H1 (cell line): Measurements from ENCODE around the gene PLEKHM1. TPM values are rescaled to one million over a fixed set of nuclear protein-coding genes. Genes with fewer than 3 reads are reported as not detected.

Experiments
- ATF2 ChIP-seq: IDR thresholded peaks from 2 replicates; pipeline ENCODE4 v1.6.1; 2012; ENCODE audit warnings: low read length, inconsistent platforms
- ATF3 ChIP-seq: IDR thresholded peaks from 2 replicates; pipeline ENCODE4 v1.6.1; 2011; ENCODE audit warnings: low read depth, mild to moderate bottlenecking, low read length; ENCODE audit not compliant: insufficient read depth
- BACH1 ChIP-seq: IDR thresholded peaks from 2 replicates; pipeline ENCODE4 v1.6.1; 2012; ENCODE audit warnings: low read length, improper control_type of control experiment
- CBX8 ChIP-seq: fragments of 300-800, 300-1000 bp; sonication (generic); IDR thresholded peaks from 2 replicates; pipeline ENCODE4 v1.7.1; 2016; ENCODE audit warnings: low read depth, low read length, borderline replicate concordance
- CEBPB ChIP-seq: IDR thresholded peaks from 2 replicates; pipeline ENCODE4 v1.6.1; 2012; ENCODE audit warnings: low read depth, low read length
- E2F6 ChIP-seq: IDR thresholded peaks from 2 replicates; pipeline ENCODE4 v1.6.1; 2012; ENCODE audit warnings: inconsistent platforms
- EP300 ChIP-seq, 2 experiments: IDR thresholded peaks; 1 replicate in 1 of 2; 2 replicates in 1 of 2; pipeline ENCODE4 v1.6.1; 2011 to 2012; ENCODE audit warnings: low read depth in 2 of 2, low read length in 2 of 2, mild to moderate bottlenecking in 2 of 2, borderline replicate concordance in 1 of 2, inconsistent platforms in 1 of 2, moderate library complexity in 1 of 2
- JUN ChIP-seq: IDR thresholded peaks from 2 replicates; pipeline ENCODE4 v1.6.1; 2011; ENCODE audit warnings: low read depth, mild to moderate bottlenecking, improper control_type of control experiment, low read length
- JUND ChIP-seq: IDR thresholded peaks from 2 replicates; pipeline ENCODE4 v1.6.1; 2011; ENCODE audit warnings: mild to moderate bottlenecking, improper control_type of control experiment, low read length
- NANOG ChIP-seq: IDR thresholded peaks from 2 replicates; pipeline ENCODE4 v1.6.1; 2011; ENCODE audit warnings: low read length, low read depth, mild to moderate bottlenecking, inconsistent platforms; ENCODE audit not compliant: insufficient read depth, poor library complexity, severe bottlenecking
- PHF8 ChIP-seq: fragments of 200-600 bp; sonication (generic); conservative IDR thresholded peaks from 2 replicates; pipeline ENCODE4 v1.7.1; 2012; ENCODE audit warnings: low read depth, mild to moderate bottlenecking, inconsistent platforms, low read length, moderate library complexity
- POLR2A ChIP-seq, 2 experiments: IDR thresholded peaks; 1 replicate in 1 of 2; 2 replicates in 1 of 2; pipeline ENCODE4 v1.6.1; 2011; ENCODE audit warnings: low read depth in 2 of 2, low read length in 2 of 2, mild to moderate bottlenecking in 2 of 2; ENCODE audit errors: control extremely low read depth in 1 of 2
- SIX5 ChIP-seq: IDR thresholded peaks from 2 replicates; pipeline ENCODE4 v1.6.1; 2011; ENCODE audit warnings: mild to moderate bottlenecking, low read depth, low read length
- SP2 ChIP-seq: IDR thresholded peaks from 2 replicates; pipeline ENCODE4 v1.6.1; 2012; ENCODE audit warnings: mild to moderate bottlenecking, low read length, inconsistent platforms
- SP4 ChIP-seq: IDR thresholded peaks from 2 replicates; pipeline ENCODE4 v1.6.1; 2012; ENCODE audit warnings: low read length, inconsistent platforms
- USF2 ChIP-seq: IDR thresholded peaks from 2 replicates; pipeline ENCODE4 v1.6.1; 2011; ENCODE audit warnings: low read length, improper control_type of control experiment
- polyA plus RNA-seq, 7 experiments: library from polyadenylated mRNA; depleted of rRNA in 3 of 7; stranded (reverse) in 5 of 7; unstranded in 2 of 7; fragments of >200 nt in 5 of 7; fragments of 200-250 nt in 2 of 7; gene quantifications; 1 replicate in 5 of 7; 2 replicates in 1 of 7; 4 replicates in 1 of 7; pipeline versions ENCODE4 v1.2.1 to v1.2.3, GENCODE V29; 2011 to 2013; ENCODE audit warnings: missing spikeins in 2 of 7, mixed read lengths in 2 of 7
- total RNA-seq: library from RNA; stranded (reverse); fragmentation: NEBNext Ultra II Directional; extraction: Animal tissue kit (Norgen Biotek cat#: 25700); gene quantifications from 2 replicates; pipeline ENCODE4 v1.2.1, GENCODE V29; 2021

Gene PLEKHM1
- total and polyA plus RNA-seq, 2 of the 8 experiments (the other 6 are each of a cell fraction or from before 2014, with no cell fraction given): 7.6 to 17.9 TPM

DNA sequence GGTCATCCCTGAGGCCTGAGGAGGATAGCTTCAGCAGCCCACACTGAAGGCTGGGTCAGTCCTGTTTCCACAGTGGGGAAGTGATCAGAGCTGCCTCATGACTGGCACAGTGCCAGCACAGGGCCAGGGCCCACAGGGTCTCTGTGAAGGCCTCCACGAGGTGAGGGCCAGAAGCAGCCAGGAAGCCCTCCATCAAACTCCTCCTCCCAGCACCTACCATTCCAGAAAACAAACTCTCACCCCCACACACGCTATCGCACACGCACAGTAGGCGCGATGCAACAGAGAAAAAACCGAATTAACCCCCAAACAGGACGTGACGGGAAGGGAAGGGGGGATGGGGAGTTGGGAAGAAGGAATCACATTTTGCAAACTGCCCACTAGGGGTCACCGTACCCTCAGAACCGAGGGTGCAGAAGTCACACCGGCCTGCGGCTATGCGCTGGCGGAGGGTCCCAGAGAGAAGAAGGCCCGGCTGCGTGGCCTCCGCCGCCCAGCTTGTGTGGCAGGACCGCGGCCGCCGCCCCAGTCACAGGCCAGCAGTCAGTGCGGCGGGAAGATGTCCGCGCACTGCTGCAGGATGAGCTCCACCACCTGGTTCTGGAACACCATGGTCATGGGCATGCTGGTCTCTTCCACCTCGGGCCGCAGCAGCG is 95.5 kb downstream of the PLEKHM1 start (continued):
- no peak for TF ChIP-seq ATF2
- TF ChIP-seq SP4: no peak; the same call in 1 of the 2 replicates
- TF ChIP-seq NANOG: no peak
- no peak for TF ChIP-seq PHF8
- no peak for TF ChIP-seq JUND
- no peak for TF ChIP-seq USF2
- peak; percentile 29 for TF ChIP-seq BACH1
- no peak for TF ChIP-seq JUN
- TF ChIP-seq CEBPB: no peak
- TF ChIP-seq E2F6: no peak; the same call in 1 of the 2 replicates
- TF ChIP-seq SP2: no peak
- no peak for TF ChIP-seq CBX8
- TF ChIP-seq EP300 (IDR thresholded peaks at IDR 0.05; ENCODE audit: borderline replicate concordance in 1 of 2, low read depth in 2 of 2, low read length in 2 of 2): no peak
- TF ChIP-seq ATF3: no peak
- no peak for TF ChIP-seq SIX5
- TF ChIP-seq POLR2A (IDR thresholded peaks at IDR 0.05; ENCODE audit: control extremely low read depth in 1 of 2, low read depth in 2 of 2, low read length in 2 of 2): peak in 1 of 2 experiments; percentile 39; a peak in 1 of 3 replicates
